ENCODE results near the gene GRIN2A.

DNA sequence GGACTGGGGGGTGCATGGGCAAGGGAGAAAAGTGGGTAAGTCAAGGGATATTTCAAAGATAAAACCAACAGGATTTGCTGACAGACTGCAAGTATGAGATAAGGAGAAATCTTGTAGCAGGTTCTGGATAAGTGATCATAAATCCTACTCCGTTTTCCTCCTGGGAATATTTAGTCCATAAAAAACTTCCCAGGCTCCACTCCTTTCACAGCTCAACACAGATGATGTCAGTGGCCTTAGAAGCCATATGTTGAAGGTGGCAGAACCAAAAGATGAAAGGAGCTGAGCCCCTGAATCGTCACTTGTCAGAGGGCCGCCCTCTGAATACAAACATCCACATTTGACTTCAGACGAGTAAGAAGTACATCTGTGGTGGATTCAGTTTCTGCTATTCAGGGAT is 71.7 kb downstream of the GRIN2A start:
- TF ChIP-seq, protein P1, sequence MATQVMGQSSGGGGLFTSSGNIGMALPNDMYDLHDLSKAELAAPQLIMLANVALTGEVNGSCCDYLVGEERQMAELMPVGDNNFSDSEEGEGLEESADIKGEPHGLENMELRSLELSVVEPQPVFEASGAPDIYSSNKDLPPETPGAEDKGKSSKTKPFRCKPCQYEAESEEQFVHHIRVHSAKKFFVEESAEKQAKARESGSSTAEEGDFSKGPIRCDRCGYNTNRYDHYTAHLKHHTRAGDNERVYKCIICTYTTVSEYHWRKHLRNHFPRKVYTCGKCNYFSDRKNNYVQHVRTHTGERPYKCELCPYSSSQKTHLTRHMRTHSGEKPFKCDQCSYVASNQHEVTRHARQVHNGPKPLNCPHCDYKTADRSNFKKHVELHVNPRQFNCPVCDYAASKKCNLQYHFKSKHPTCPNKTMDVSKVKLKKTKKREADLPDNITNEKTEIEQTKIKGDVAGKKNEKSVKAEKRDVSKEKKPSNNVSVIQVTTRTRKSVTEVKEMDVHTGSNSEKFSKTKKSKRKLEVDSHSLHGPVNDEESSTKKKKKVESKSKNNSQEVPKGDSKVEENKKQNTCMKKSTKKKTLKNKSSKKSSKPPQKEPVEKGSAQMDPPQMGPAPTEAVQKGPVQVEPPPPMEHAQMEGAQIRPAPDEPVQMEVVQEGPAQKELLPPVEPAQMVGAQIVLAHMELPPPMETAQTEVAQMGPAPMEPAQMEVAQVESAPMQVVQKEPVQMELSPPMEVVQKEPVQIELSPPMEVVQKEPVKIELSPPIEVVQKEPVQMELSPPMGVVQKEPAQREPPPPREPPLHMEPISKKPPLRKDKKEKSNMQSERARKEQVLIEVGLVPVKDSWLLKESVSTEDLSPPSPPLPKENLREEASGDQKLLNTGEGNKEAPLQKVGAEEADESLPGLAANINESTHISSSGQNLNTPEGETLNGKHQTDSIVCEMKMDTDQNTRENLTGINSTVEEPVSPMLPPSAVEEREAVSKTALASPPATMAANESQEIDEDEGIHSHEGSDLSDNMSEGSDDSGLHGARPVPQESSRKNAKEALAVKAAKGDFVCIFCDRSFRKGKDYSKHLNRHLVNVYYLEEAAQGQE (IDR thresholded peaks at IDR 0.05): no peak
- TF ChIP-seq CTCF (IDR thresholded peaks at IDR 0.05) (no peak), BCL3 (IDR thresholded peaks at IDR 0.05) (no peak), POLR2A (IDR thresholded peaks at IDR 0.05; ENCODE audit: low read length) (no peak), HOXA7 (CRISPR knock-in tag; IDR thresholded peaks at IDR 0.05) (no peak), RCOR1 (IDR thresholded peaks at IDR 0.05; ENCODE audit: low read depth, low read length) (no peak), EHMT2 (IDR thresholded peaks at IDR 0.05; ENCODE audit: low read depth) (no peak), CHD4 (IDR thresholded peaks at IDR 0.05; ENCODE audit: borderline replicate concordance) (no peak), BHLHE40 (IDR thresholded peaks at IDR 0.05; ENCODE audit: low read depth, low read length) (no peak), FOSL2 (IDR thresholded peaks at IDR 0.05) (no peak), FOSL2 (CRISPR knock-in tag; IDR thresholded peaks at IDR 0.05) (no peak), RFX5 (IDR thresholded peaks at IDR 0.05) (no peak)
- TF ChIP-seq, protein P2, sequence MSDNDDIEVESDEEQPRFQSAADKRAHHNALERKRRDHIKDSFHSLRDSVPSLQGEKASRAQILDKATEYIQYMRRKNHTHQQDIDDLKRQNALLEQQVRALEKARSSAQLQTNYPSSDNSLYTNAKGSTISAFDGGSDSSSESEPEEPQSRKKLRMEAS (IDR thresholded peaks at IDR 0.05): no peak
